HepG2 (cell line): ENCODE data around the gene RNH1.

Experiments
- EED ChIP-seq: sonication (generic); formaldehyde crosslinking; IDR thresholded peaks from 2 replicates; pipeline ENCODE4 v1.5.0; 2020; ENCODE audit warnings: mild to moderate bottlenecking, missing genetic modification reagents
- FOSL1 ChIP-seq: sonication (generic); formaldehyde crosslinking; IDR thresholded peaks from 2 replicates; pipeline ENCODE4 v1.9.0; 2021; ENCODE audit warnings: missing genetic modification reagents, borderline replicate concordance
- IRF9 ChIP-seq: sonication (generic); formaldehyde crosslinking; IDR thresholded peaks from 2 replicates; pipeline ENCODE4 v1.8.0; 2022; ENCODE audit warnings: missing genetic modification reagents, mild to moderate bottlenecking, borderline replicate concordance
- MYNN ChIP-seq: sonication (generic); formaldehyde crosslinking; IDR thresholded peaks from 2 replicates; pipeline ENCODE4 v1.4.0; 2020; ENCODE audit warnings: mild to moderate bottlenecking, low read depth, missing genetic modification reagents
- POLR2AphosphoS5 ChIP-seq: IDR thresholded peaks from 2 replicates; pipeline ENCODE4 v1.6.1; 2012; ENCODE audit warnings: low read depth, low read length
- SIN3A ChIP-seq: IDR thresholded peaks from 2 replicates; pipeline ENCODE4 v1.6.1; 2011; ENCODE audit warnings: low read depth, mild to moderate bottlenecking, control low read depth, low read length, borderline replicate concordance
- SRF ChIP-seq: IDR thresholded peaks from 2 replicates; pipeline ENCODE4 v1.6.1; 2011; ENCODE audit warnings: mild to moderate bottlenecking, low read depth, low read length, moderate library complexity
- TSC22D2 ChIP-seq: sonication (generic); formaldehyde crosslinking; IDR thresholded peaks from 2 replicates; pipeline ENCODE4 v1.5.1; 2020; ENCODE audit warnings: missing genetic modification reagents, mild to moderate bottlenecking, borderline replicate concordance
- ZNF3 ChIP-seq: IDR thresholded peaks from 2 replicates; pipeline ENCODE4 v1.7.0; 2017; ENCODE audit warnings: inconsistent platforms
- ZNF704 ChIP-seq: sonication (generic); formaldehyde crosslinking; IDR thresholded peaks from 2 replicates; pipeline ENCODE4 v1.8.1; 2023; ENCODE audit warnings: mild to moderate bottlenecking, inconsistent platforms, moderate library complexity, missing genetic modification reagents, borderline replicate concordance

GRCh38 chr11:451738-452137 lies 55.3 kb downstream of the RNH1 start:
- no peak for TF ChIP-seq IRF9 (CRISPR knock-in tag)
- TF ChIP-seq ZNF3 (CRISPR knock-in tag): no peak
- no peak for TF ChIP-seq EED
- TF ChIP-seq SRF: no peak
- no peak for TF ChIP-seq MYNN (CRISPR knock-in tag)
- no peak for TF ChIP-seq ZNF704
- no peak for TF ChIP-seq TSC22D2 (CRISPR knock-in tag)
- no peak for TF ChIP-seq POLR2AphosphoS5
- TF ChIP-seq SIN3A: no peak
- no peak for TF ChIP-seq FOSL1 (CRISPR knock-in tag)
